Right renal pelvis (tissue), 4 donors: ENCODE data around the gene SNX21. TPM values are rescaled to one million over a fixed set of nuclear protein-coding genes. Genes with fewer than 3 reads are reported as not detected.
A peak's percentile ranks its signal among the peaks of the same experiment; 100 is the strongest.
"Not testable (repeated sequence)": the region's sequence is repeated elsewhere in the genome, so short reads cannot be mapped to it uniquely, and the experiment has no call there.

Experiments used
- DNase-seq, 4 donors: peaks; one replicate each; pipeline ENCODE4 v3.0.0-alpha.2; 2013; ENCODE audit warnings: low read depth in 4 of 4, low spot score in 3 of 4, missing footprints in 1 of 4
- polyA plus RNA-seq, 4 donors: library from polyadenylated mRNA; unstranded; fragments of 120-200 nt; gene quantifications; one replicate each; pipeline ENCODE4 v1.2.1, GENCODE V29; 2013; ENCODE audit not compliant: insufficient read length in 4 of 4

SNX21 gene, protein sequence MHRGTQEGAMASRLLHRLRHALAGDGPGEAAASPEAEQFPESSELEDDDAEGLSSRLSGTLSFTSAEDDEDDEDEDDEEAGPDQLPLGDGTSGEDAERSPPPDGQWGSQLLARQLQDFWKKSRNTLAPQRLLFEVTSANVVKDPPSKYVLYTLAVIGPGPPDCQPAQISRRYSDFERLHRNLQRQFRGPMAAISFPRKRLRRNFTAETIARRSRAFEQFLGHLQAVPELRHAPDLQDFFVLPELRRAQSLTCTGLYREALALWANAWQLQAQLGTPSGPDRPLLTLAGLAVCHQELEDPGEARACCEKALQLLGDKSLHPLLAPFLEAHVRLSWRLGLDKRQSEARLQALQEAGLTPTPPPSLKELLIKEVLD
- polyA plus RNA-seq: 10 to 100 TPM; 12.6 to 17.1 (median 14.3) TPM

DNA sequence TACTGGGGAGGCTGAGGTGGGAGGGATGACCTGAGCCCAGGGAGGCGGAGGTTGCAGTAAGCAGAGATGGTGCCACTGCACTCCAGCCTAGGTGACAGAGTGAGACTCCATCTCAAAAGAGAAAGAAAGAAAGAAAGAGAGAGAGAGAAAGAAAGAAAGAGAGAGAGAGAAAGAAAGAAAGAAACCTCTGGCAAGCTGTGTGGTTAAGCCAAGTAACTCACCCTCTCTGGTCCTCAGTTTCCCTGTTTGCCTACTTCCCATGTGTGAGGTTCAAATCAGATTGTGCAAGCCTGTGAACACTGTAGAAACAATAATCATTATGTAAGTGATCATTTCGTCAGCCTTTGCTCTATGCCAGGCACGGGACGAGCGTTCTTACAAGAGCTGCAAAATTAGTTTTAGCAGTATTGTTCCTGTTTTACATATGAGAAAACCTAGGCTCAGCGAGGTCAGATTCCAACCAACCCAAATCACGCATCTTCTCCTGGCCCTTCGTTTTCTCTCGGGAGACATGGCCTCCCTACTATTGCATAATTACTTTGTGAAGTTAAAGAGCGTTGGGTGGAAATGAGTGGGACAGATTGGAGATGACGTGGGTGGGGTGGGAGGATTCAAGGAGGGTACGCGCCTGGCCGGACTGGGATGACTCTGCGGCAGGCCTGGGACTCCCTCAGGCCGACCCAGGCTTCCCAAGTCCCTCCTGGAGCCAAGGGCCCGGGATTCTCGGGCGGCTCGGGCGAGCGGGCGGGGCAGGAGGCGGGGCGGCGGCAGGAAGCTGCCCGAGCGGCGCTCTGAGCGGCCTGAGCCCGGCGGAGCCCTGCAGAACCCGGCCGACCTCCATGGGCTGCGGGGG is at the start of gene SNX21:
Gene SNX21 (plus strand): TSS at position 770 of the 853 bp plus-strand sequence. CDS start 121 bp downstream, outside the sequence.
- no peak for DNase-seq

DNA sequence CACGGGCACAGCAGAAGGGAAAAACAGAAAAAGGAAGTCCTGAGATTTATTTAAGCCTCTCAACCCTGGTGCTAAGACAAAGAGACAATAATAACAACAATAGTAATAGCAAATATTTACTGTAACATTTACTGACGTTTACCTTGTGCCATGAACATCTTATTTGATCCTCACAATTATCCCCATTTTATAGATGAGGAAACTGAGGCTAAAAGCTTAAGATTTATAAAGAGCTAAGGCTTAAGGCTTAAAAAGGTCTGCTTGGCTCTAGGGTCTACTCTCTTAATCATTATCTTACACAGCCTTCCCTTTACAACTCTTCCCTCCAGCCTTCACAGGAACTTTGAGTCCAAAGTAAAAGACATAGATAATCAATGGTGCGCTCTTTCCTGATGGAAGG is 45.2 kb upstream of the SNX21 start:
- DNase-seq: no peak

DNA sequence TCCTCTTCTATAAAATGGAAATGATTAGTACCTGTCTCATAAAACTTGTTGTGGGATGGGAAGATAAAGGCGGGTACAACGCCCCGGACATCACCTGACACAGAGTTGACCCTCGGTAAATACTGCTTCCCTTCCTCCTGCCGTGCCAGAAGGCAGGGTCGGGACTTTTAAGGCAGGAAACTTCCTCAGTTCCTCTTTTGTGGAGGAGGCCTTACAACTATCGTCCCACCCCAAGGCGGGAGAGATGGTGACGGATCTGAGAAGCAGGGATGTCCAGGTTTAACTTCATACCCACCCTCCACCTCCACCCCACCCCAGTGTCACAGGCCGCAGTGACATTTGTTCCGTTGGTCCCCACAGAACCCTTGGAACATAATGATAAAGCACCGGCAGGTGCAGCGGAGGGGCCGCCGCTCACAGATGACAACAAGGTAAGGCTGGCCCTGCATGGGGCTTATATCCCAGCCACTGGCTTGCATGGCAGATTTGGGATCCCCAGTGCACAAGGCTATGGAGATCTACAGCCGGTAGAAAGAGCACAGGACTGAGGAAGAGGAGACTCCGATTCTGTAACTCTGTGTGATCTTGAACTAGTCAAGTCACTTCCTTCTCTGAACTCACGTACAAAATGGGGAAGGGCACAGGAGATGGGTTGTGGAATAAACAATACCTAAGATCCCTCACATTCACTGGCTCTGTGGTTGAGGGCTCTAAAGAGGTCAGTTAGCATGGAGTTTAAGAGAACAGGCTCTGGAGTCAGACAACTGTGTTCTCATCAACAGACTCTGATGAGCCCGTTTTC is 41.1 kb upstream of the SNX21 start:
- no peak for DNase-seq

DNA sequence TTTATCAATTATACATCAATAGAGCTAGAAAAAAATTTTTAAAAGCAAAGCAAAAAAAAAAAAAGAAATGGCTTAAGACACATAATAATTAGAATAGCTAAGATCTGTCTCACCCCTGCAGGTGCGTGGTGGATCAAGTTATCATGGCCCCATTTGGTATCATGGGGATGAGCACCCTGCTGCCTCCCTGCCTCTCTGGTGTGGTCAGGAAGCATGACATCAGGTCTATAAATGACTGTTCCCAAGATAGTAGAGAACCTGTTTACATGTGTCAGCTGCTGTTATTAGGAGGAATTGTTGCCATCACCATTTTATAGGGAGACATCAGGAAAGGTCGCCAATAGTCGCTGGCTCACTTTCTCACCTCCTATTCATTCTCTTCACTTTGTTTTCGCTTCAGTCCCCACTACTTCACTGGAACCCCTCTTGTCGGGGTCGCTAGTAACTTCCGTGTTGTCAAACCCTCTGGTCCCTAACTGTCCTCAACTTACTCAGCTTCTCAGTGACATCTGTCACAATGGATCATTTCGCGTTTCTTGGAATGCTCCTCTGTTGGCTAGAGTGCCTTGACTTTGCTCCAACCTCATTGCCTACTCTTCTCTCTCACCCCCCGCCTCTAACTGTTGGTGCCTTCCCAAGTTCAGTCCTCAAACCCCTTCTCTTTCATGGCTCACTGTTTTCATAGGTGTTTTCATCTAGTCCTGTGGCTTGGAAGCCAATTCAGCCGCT is 37.1 kb upstream of the SNX21 start:
- DNase-seq: no peak

DNA sequence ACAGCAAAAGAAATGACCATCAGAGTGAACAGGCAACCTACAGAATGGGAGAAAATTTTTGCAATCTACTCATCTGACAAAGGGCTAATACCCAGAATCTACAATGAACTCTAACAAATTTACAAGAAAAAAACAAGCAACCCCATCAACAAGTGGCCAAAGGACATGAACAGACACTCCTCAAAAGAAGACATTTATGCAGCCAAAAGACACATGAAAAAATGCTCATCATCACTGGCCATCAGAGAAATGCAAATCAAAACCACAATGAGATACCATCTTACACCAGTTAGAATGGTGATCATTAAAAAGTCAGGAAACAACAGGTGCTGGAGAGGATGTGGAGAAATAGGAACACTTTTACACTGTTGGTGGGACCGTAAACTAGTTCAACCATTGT is 36.1 kb upstream of the SNX21 start:
- DNase-seq: not testable (repeated sequence)

DNA sequence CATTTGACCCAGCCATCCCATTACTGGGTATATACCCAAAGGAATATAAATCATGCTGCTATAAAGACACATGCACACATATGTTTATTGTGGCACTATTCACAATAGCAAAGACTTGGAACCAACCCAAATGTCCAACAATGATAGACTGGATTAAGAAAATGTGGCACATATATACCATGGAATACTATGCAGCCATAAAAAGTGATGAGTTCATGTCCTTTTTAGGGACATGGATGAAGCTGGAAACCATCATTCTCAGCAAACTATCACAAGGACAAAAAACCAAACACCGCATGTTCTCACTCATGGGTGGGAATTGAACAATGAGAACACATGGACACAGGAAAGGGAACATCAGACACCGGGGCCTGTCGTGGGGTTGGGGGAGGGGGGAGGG is 35.6 kb upstream of the SNX21 start:
- not testable (repeated sequence) for DNase-seq

DNA sequence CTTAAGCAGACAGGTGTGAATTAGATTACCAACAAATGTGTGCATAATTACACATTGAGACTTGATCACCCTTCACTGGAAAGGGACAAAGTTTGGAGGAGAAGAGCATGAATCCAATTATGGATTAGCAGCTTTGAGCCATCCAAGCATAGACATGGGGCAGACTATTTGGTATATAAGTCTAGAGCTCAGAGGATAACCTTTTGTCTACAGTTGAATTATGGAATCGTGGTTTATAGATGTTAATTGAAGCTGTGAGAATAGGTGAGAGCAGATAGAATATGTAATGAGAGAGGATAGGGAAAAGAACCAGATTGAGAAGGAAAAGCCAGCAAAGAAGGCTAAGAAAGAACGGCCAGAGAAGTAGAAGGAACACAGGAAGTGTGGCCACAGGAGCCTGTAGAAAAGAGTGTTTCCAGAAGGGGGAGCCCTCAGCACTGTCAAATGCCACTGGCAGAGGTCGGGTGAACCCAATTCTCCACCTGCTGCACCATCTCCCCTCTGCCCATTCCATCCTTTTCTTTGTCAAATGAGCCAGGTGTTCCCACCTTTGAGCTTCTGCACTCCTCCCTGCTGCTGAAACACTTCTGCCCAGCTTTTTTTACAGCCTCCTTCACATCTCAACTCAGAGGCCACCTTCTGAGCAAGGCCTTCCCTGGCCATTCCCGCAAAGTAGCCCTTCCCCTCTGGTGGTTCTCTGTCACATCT is 34.5 kb upstream of the SNX21 start:
- DNase-seq: no peak

DNA sequence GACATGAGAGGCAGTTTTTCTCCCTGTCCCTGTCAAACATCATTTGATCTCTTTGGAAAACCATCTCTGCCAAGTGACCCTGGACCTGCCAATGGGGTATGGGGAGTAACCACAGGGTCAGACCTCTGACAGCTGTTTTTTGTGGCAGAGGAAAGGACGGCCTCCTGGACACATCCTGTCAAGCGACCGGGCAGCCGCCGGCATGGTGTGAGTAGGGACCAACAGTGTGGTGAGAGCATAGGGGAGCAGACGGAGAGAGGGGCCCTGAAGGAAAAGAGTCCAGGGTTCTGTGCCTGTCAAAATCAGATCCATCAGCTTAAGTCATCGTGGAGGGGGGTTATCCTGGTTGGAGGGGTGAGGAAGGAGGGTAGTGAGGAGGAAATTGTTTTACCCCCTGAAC is 31.7 kb upstream of the SNX21 start:
- DNase-seq: no peak

DNA sequence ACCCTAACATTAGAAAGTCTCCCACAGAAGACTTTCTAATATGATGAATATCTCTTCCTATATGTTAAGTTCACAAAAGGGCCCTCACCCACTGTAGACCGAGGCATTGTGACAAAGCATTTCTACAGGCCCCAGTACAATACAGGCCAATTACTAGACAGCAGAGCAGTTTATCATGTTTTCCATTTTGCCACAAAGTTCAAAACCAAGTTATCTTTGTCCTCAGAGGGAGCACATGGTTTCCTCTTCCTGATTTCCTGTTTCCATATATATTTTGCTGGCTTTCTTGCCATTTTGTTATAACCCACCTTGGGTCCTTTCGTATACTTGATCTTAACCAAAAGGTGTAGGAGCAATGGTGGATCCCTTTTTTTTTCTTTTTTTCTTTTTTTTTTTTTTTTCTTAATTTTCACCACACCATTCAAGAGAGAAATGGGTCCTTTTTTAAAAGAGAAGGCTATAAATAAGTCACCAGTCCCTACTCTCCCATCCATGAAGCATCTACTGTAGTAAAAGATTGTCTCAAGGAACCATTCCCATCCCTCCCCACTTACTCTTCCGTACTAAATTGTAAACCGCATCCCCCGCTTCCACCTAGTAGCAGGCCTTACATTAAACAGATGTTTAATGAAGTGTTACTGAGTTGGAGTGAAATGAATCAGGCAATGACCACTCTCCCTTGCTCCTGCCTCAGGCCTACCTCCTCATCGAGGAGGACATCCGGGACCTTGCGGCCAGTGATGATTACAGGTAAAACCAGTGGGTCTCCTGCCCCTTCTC is 23.2 kb upstream of the SNX21 start:
- DNase-seq: no peak

DNA sequence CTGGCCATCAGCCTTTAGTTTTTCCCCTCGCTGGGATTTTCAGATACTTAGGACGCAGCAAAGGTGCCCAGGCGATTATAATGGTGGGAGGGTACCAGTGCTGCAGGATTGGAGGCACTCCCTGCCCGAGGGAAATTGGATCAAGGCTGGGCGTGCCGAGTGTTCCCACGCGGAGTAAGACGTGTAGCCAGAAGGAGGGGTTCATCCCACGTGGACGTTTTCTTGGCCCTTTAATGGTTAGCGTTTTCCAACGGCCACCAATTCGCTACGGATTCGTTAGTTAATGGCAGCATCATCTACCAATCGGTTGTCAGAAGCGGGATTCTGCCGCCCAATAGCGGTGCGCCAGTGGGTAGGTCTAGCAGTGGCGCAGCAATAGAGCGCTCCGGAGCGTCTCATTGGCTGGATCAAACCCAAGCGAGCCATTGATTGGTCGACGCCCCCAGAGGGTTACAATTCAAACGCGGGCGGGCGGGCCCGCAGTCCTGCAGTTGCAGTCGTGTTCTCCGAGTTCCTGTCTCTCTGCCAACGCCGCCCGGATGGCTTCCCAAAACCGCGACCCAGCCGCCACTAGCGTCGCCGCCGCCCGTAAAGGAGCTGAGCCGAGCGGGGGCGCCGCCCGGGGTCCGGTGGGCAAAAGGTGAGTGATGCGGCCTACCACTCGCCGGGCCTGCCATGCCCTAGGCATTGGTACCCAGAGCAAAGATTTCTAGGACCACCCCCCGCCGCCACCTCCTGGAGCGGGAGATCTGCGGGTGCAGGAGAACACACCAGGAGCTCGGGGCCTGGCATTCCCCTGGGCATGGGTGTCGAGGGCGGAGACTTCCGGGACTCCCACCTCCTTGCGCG is 21.2 kb upstream of the SNX21 start, which contains the start of gene UBE2C:
Gene UBE2C (plus strand): TSS at position 488 of the 849 bp plus-strand sequence. CDS start 52 bp downstream, at position 540.
- DNase-seq: peak; percentile 95 to 99 (median 98)

DNA sequence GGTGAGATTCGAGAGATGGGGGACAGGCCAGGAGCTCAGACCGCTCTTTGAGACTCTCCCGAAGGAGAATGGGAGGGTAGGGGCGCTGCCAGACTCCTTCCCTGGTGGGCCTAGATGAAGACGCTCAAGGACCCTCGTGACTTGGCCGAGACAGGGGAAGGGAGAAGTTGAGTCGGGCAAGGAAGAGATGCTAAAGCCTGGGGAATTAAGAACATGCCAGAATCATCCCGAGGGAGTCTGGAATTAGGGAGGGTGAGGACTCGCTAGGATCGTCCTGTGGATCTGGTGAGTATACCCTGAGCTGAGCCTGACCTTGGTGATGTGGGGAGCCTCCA is 20.6 kb upstream of the SNX21 start:
- DNase-seq: no peak

DNA sequence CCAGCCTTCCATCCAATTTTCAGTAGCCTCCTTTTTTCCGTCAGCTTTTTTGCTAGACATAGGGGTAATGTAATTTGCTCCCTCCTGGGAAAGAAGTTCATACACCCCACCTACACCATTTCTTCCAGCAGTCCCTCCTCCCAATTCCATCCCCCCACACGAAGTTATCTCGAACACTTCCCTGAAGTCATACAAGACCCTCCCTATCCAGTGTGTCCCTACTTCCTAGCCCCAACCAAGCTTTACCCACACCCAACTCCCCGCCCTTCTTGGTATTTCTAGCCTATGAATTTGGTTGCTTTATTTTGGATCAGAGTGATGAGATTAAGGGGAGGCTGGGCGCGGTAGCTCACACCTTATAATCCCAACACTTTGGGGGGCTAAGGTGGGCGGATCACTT is 20.1 kb upstream of the SNX21 start:
- no peak for DNase-seq

DNA sequence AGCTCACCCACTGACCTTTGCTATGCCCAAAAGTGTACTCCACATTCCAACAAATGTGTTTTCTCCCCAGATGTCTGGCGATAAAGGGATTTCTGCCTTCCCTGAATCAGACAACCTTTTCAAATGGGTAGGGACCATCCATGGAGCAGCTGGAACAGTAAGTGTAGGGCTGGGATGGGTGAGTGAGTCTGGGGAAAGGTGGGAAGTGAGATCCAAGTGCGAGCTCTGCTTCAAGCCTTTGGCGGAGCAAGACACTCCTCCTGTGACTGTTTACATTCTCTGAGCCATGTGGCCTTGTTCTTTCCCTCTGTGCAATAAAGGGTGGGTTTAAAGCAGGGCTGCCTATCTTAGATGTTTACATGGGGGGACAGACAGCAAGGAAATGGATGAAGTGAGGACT is 19.3 kb upstream of the SNX21 start:
- no peak for DNase-seq

DNA sequence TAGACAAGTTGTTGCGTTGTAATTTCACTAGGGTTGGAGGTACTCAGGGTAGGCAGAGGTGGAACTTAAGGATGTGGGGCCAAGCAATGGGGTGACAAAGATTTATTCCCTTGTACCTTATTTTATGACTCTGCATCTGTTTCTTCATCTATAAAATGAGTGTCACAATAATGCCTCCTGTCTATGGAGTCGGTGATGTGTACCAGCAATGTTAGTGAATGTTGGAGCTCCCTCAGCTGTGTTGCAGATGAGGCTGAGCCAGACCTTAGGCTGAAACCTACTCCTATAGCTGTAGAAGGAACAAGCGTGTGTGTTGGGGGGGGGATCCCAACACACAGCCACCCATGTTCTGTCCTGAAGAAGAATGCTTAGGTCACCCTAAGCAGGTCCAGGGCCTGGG is 16.6 kb upstream of the SNX21 start:
- DNase-seq: no peak

DNA sequence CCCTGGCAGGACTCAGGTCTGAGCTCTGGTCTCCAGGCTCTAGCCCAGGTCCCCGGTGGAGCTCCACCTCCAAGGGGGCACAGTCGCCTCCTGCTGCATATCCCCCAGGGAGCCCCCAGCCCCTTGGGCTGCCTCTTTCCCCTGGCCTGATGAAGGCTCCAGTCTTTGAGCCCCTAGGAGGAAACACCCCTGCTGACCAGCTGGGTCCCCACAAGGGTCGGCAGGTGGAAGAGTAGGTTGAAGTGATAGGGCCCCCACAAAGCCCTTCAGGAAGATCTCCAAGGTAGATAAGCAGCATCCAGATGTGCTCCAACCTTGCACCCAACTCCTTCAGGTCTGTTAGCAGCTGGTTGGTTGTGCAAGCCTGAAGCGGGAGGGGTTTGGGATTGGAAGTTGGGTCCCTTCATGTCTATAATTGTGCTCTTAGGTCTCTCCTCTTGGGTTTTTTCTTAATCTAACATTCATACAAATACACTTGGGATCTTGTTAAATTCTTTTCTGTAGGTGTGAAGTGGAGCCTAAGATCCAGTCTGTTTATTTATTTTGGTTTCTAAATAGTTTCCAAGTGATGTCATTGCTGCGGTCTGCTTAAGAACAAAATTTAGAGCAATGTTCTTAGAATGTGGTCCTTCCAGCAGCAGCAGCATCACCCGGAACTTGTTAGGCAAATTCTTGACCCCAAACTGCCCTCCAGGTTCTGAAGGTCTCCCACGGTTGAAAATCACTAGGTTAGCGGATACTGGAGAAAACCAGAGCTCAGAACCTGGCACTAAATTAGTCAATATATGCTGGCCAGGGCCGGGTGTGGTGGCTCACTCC is 16.0 kb upstream of the SNX21 start:
- DNase-seq: no peak

DNA sequence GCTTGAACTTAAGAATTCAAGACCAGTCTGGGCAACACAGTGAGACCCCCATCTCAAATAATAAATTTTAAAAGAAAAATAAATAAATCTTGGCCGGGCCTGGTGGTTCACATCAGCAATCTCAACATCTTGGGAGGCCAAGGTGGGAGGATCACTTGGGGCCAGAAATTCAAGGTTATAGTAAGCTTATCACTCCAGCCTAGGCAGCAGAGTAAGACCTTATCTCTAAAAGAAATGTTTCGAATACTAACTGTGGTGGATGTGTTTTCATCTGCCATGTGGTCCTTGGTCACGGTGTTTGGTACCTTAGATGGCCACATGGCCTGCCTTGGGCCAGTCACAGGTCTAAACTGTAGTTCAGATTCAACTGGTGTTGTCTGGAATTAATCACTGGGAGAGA is 15.4 kb upstream of the SNX21 start:
- DNase-seq: no peak

DNA sequence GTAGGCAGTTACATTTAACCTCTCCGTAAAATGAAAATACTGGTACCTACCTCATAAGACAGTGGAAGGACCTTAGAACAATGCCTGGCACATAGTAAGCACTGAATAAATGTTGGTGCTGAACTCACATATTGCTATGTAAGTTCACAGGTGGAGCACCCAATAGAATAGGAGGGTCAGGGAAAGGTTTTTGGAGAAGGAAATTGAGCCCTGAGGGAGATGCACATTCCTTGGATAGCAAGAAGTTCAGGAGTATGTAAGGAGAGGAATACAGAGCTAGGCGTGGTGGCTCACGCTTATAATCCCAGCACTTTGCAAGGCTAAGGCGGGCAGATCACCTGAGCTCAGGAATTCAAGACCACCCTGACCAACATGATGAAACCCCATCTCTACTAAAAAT is 14.1 kb upstream of the SNX21 start:
- no peak for DNase-seq
